HEK293T (cell line): ENCODE results near the gene CNPY1.

Experiments
- CTCF ChIA-PET: fragments of 350-600 bp; formaldehyde crosslinking; extraction: SDS; loops from one replicate; lab custom pipeline; 2021; ENCODE audit warnings: antibody characterized with exemption, inconsistent platforms; lab: Yijun Ruan, JAX
- POLR2A ChIA-PET: fragments of 350-600 bp; formaldehyde crosslinking; extraction: SDS; loops from one replicate; lab custom pipeline; 2020; ENCODE audit warnings: antibody characterized with exemption, inconsistent platforms; lab: Yijun Ruan, JAX
- DNase-seq: peaks from one replicate; pipeline ENCODE4 v3.0.0; 2012; ENCODE audit warnings: mixed read lengths; ENCODE audit errors: extremely low spot score
- ARNT ChIP-seq: fragments of 450-650 bp; IDR thresholded peaks from 2 replicates; pipeline ENCODE4 v1.6.1; 2017; ENCODE audit warnings: mild to moderate bottlenecking
- BHLHE40 ChIP-seq: fragments of 450-650 bp; IDR thresholded peaks from 2 replicates; pipeline ENCODE4 v1.6.1; 2016; ENCODE audit warnings: mild to moderate bottlenecking, moderate library complexity, borderline replicate concordance
- CTBP1 ChIP-seq: fragments of 450-650 bp; IDR thresholded peaks from 2 replicates; pipeline ENCODE4 v1.6.1; 2016; ENCODE audit warnings: borderline replicate concordance
- ELF4 ChIP-seq: fragments of 450-650 bp; IDR thresholded peaks from 2 replicates; pipeline ENCODE4 v1.6.1; 2017; ENCODE audit warnings: antibody characterized with exemption
- FOXA1 ChIP-seq: fragments of 450-650 bp; IDR thresholded peaks from 2 replicates; pipeline ENCODE4 v1.6.1; 2016; ENCODE audit warnings: mild to moderate bottlenecking
- FOXK2 ChIP-seq: fragments of 450-650 bp; IDR thresholded peaks from 2 replicates; pipeline ENCODE4 v1.6.1; 2016; ENCODE audit warnings: mild to moderate bottlenecking
- FOXM1 ChIP-seq: fragments of 450-650 bp; IDR thresholded peaks from 2 replicates; pipeline ENCODE4 v1.6.1; 2017; ENCODE audit warnings: mild to moderate bottlenecking, borderline replicate concordance
- HDGF ChIP-seq: fragments of 450-650 bp; IDR thresholded peaks from 2 replicates; pipeline ENCODE4 v1.6.1; 2017; ENCODE audit warnings: antibody characterized with exemption, borderline replicate concordance
- L3MBTL2 ChIP-seq: fragments of 450-650 bp; conservative IDR thresholded peaks from 2 replicates; pipeline ENCODE4 v1.6.1; 2016; ENCODE audit warnings: mild to moderate bottlenecking
- LEF1 ChIP-seq: fragments of 450-650 bp; IDR thresholded peaks from 2 replicates; pipeline ENCODE4 v1.6.1; 2017; ENCODE audit warnings: mild to moderate bottlenecking, borderline replicate concordance
- NFRKB ChIP-seq: fragments of 450-650 bp; IDR thresholded peaks from 2 replicates; pipeline ENCODE4 v1.6.1; 2016; ENCODE audit warnings: mild to moderate bottlenecking, moderate library complexity
- PKNOX1 ChIP-seq: fragments of 450-650 bp; IDR thresholded peaks from 2 replicates; pipeline ENCODE4 v1.6.1; 2016
- SP1 ChIP-seq: fragments of 450-650 bp; IDR thresholded peaks from 2 replicates; pipeline ENCODE4 v1.6.1; 2017
- SUZ12 ChIP-seq: fragments of 450-650 bp; IDR thresholded peaks from 2 replicates; pipeline ENCODE4 v1.6.1; 2016; ENCODE audit warnings: mild to moderate bottlenecking
- TARDBP ChIP-seq: fragments of 450-650 bp; IDR thresholded peaks from 2 replicates; pipeline ENCODE4 v1.6.1; 2016
- ZNF384 ChIP-seq: fragments of 450-650 bp; IDR thresholded peaks from 2 replicates; pipeline ENCODE4 v1.6.1; 2016

Gene CNPY1

DNA sequence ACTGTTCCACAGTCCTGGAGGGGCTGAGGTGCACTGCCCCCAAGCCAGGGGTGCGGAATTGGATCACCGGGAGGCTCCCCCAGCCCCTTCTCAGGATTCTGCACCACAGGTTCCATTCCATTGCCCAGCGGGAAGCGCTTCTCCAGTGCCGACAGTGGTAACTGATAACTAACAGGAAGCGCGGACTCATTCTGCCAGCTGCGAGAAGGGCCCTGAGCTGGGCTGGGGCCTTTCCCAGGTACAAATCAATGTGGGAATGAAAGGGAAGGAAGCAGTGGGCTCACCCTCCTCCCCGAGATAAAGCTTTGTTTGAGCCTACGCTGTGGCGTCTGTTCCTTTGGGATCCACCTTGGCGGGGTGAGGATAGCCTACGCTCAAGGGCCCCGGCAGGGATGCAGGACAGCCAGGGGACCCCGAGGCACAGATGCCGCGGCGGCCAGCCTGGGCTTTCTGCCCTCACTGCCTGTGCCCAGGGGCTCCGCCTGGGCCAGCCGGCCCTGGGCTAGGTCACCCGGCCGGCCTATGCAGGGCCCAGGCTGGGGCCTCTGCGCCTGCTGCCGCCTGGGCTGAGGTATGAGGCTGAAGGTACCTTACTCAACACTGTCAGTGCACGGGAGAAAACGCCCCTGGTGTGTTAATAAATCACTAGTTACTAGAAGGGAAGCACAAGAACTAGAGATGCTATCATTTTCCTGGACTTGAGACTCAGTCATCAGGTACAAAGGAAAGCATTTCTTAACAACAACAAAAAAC lies 49.0 kb downstream of the CNPY1 start:
- ChIA-PET CTCF (no interaction called here), POLR2A (no interaction called here)
- no peak for DNase-seq
- TF ChIP-seq ARNT: no peak
- no peak for TF ChIP-seq FOXM1
- TF ChIP-seq LEF1: no peak
- TF ChIP-seq SUZ12: no peak
- no peak for TF ChIP-seq FOXA1
- no peak for TF ChIP-seq SP1
- no peak for TF ChIP-seq HDGF
- no peak for TF ChIP-seq FOXK2
- no peak for TF ChIP-seq CTBP1
- TF ChIP-seq ELF4: no peak
- no peak for TF ChIP-seq PKNOX1
- TF ChIP-seq ZNF384: no peak
- TF ChIP-seq NFRKB: no peak
- TF ChIP-seq L3MBTL2: no peak
- TF ChIP-seq BHLHE40: no peak
- no peak for TF ChIP-seq TARDBP

- DNase-seq: no peak
- ChIA-PET CTCF (interaction anchor here (1.2 kb wide), 1 partner anchor 12 kb away, joined by 3 read pairs; no protein-coding TSS in a partner anchor), POLR2A (no interaction called here)
- TF ChIP-seq CTBP1: no peak
- TF ChIP-seq LEF1: no peak
- no peak for TF ChIP-seq TARDBP
- no peak for TF ChIP-seq PKNOX1
- no peak for TF ChIP-seq HDGF
- TF ChIP-seq L3MBTL2: no peak
- no peak for TF ChIP-seq BHLHE40
- TF ChIP-seq ARNT: no peak
- TF ChIP-seq FOXA1: no peak
- TF ChIP-seq FOXK2: no peak
- no peak for TF ChIP-seq SUZ12
- no peak for TF ChIP-seq FOXM1
- no peak for TF ChIP-seq ZNF384
- TF ChIP-seq ELF4: no peak
- no peak for TF ChIP-seq SP1
- TF ChIP-seq NFRKB: no peak
Observed at GRCh38 chr7:155496267-155497005, 49.9 kb downstream of the CNPY1 start.

- TF ChIP-seq LEF1 (no peak), SP1 (no peak), TARDBP (no peak), SUZ12 (no peak), ARNT (no peak), FOXK2 (no peak), NFRKB (no peak), ELF4 (no peak), BHLHE40 (no peak), L3MBTL2 (no peak), HDGF (no peak), FOXM1 (no peak), CTBP1 (no peak), PKNOX1 (no peak)
- CTCF ChIA-PET: interaction anchor here (1.2 kb wide), 1 partner anchor 11 kb away, joined by 3 read pairs; no protein-coding TSS in a partner anchor
- POLR2A ChIA-PET: no interaction called here
- no peak for DNase-seq
Observed at GRCh38 chr7:155495440-155496248, 50.7 kb downstream of the CNPY1 start.

DNA sequence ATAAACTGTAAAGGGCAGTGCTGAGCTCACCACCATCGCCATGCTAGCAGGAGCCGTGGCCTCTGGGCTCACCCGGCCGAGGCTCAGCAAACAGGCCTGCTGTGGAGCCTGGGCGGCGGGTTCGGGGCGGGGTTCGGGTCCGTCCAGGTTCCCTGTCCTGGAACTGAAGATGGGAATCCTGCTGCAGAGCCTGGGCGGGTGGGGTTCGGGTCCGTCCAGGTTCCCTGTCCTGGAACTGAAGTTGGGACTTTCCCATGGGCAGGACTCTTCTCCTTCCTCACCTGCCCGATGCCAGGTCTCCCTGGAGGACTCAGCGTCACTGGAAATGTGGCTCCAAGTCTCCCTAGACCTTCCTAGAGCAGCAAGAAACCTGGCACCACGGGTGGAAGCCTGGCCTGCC lies 51.8 kb downstream of the CNPY1 start:
- CTCF ChIA-PET: no interaction called here
- POLR2A ChIA-PET: no interaction called here

More for the DNA sequence above, 51.8 kb downstream of the CNPY1 start:
- TF ChIP-seq FOXM1 (no peak), FOXA1 (no peak), ZNF384 (no peak), L3MBTL2 (no peak), TARDBP (no peak), LEF1 (no peak), PKNOX1 (no peak), SUZ12 (no peak), FOXK2 (no peak), HDGF (no peak), NFRKB (no peak), ELF4 (no peak)
- DNase-seq: no peak
